T-helper 1 cell treated with Interleukin-12 subunit alpha and Interleukin-12 subunit beta and Interleukin-4 antibody, amounts not matched to agents 30 ng/mL and 1 ng/mL, for 36 hours (primary cell): Measurements from ENCODE around the gene FRAS1. TPM values are rescaled to one million over a fixed set of nuclear protein-coding genes. Genes with fewer than 3 reads are reported as not detected.

ENCODE experiments used
- intact Hi-C: fragments of 100-400 bp; cut with micrococcal nuclease; formaldehyde crosslinking; loops from one replicate; pipeline ENCODE4 v1.15.1; 2024
- total RNA-seq: library from RNA; stranded (reverse); gene quantifications from 2 replicates; pipeline ENCODE4 v1.2.3, GENCODE V29; 2022

Gene FRAS1
- total RNA-seq, 1 donor from 2014 or later = not detected

- intact Hi-C loops = no loop called here
These were observed 511.6 kb downstream of the FRAS1 start for GRCh38 chr4:78568640-78569305.

GRCh38 chr4:78569306-78569821 is 512.2 kb downstream of the FRAS1 start:
- intact Hi-C loops = no loop called here

GRCh38 chr4:78570117-78570516 is 513.0 kb downstream of the FRAS1 start:
- intact Hi-C loops = no loop called here

- intact Hi-C loops = no loop called here
These were observed 514.7 kb downstream of the FRAS1 start for GRCh38 chr4:78571804-78572203.

GRCh38 chr4:78578674-78579425 is 521.7 kb downstream of the FRAS1 start:
- intact Hi-C loops = no loop called here

GRCh38 chr4:78581618-78582017 is 524.5 kb downstream of the FRAS1 start:
- intact Hi-C loops = no loop called here

GRCh38 chr4:78584863-78585547 is 527.9 kb downstream of the FRAS1 start:
- intact Hi-C loops = no loop called here

GRCh38 chr4:78585633-78586032 is 528.5 kb downstream of the FRAS1 start:
- intact Hi-C loops = no loop called here

GRCh38 chr4:78588894-78589545 is 531.9 kb downstream of the FRAS1 start:
- intact Hi-C loops = no loop called here

GRCh38 chr4:78591404-78591803 is 534.3 kb downstream of the FRAS1 start:
- intact Hi-C loops = no loop called here

- intact Hi-C loops = loop anchor here (1.0 kb wide), 1 partner anchor 272 kb away; no protein-coding TSS in a partner anchor
These were observed 535.1 kb downstream of the FRAS1 start for GRCh38 chr4:78592088-78592783.

Other genes with a start within 250 kb of the FRAS1 start
- gene CNOT6L, start 238.0 kb upstream of the FRAS1 start, total RNA-seq = 103 and 108 TPM in 2 replicates
- 25.8 and 30.4 TPM in 2 replicates for gene MRPL1, start 194.5 kb upstream of the FRAS1 start, total RNA-seq